ENCODE results near the gene ZNF224. TPM values are rescaled to one million over a fixed set of nuclear protein-coding genes. Genes with fewer than 3 reads are reported as not detected.

Gene ZNF224
- total and polyA plus RNA-seq, 2 of the 13 experiments (the other 11 are each of a cell fraction or from before 2014, with no cell fraction given), result 13.0 to 16.1 TPM

- TF ChIP-seq ZMYM4 (CRISPR knock-in tag; IDR thresholded peaks at IDR 0.05) (no peak), ZNF275 (CRISPR knock-in tag; IDR thresholded peaks at IDR 0.05; ENCODE audit: borderline replicate concordance) (0 out of 2 replicates have a peak, but pooled peaks have one; percentile 44), NBN (conservative IDR thresholded peaks at IDR 0.05) (no peak), ZFP36L2 (CRISPR knock-in tag; IDR thresholded peaks at IDR 0.05) (no peak), AGO1 (IDR thresholded peaks at IDR 0.05; ENCODE audit: low read depth, low read length, poor library complexity, severe bottlenecking) (no peak), PCBP2 (optimal IDR thresholded peaks at IDR 0.05; ENCODE audit: low read depth, low read length, poor library complexity, severe bottlenecking) (no peak), NCOA1 (CRISPR knock-in tag; IDR thresholded peaks at IDR 0.05) (no peak), SRSF1 (optimal IDR thresholded peaks at IDR 0.05; ENCODE audit: low read depth, low read length) (no peak), MTERF4 (CRISPR knock-in tag; IDR thresholded peaks at IDR 0.05) (no peak; the same call in 1 of the 2 replicates), ZNF703 (CRISPR knock-in tag; IDR thresholded peaks at IDR 0.05; ENCODE audit: borderline replicate concordance) (no peak), JUND (CRISPR knock-in tag; IDR thresholded peaks at IDR 0.05) (0 out of 2 replicates have a peak, but pooled peaks have one; percentile 17), ZNF503 (CRISPR knock-in tag; IDR thresholded peaks at IDR 0.05) (no peak), ZC3H13 (CRISPR knock-in tag; IDR thresholded peaks at IDR 0.05) (no peak), U2AF1 (optimal IDR thresholded peaks at IDR 0.05; ENCODE audit: low read depth, low read length) (no peak), PCBP1 (IDR thresholded peaks at IDR 0.05; ENCODE audit: borderline replicate concordance, low read depth, low read length) (no peak), ZNF746 (CRISPR knock-in tag; IDR thresholded peaks at IDR 0.05) (no peak), ATF3 (CRISPR knock-in tag; IDR thresholded peaks at IDR 0.05) (0 out of 2 replicates have a peak, but pooled peaks have one; percentile 44), LCORL (IDR thresholded peaks at IDR 0.05) (no peak), LCORL (CRISPR knock-in tag; IDR thresholded peaks at IDR 0.05) (no peak), GTF3A (CRISPR knock-in tag; conservative IDR thresholded peaks at IDR 0.05) (no peak), RORA (CRISPR knock-in tag; IDR thresholded peaks at IDR 0.05) (no peak), NFIB (CRISPR knock-in tag; IDR thresholded peaks at IDR 0.05; ENCODE audit: borderline replicate concordance) (no peak), ZSCAN20 (CRISPR knock-in tag; IDR thresholded peaks at IDR 0.05; ENCODE audit: borderline replicate concordance) (no peak), ZNF691 (CRISPR knock-in tag; IDR thresholded peaks at IDR 0.05; ENCODE audit: borderline replicate concordance, low read depth) (no peak), HMG20A (CRISPR knock-in tag; IDR thresholded peaks at IDR 0.05; ENCODE audit: borderline replicate concordance) (no peak), MED1 (CRISPR knock-in tag; IDR thresholded peaks at IDR 0.05) (peak; percentile 36; the same call in 1 of the 2 replicates)
Observed at GRCh38 chr19:44071824-44072542, 22.2 kb upstream of the ZNF224 start, which contains the start of gene ZNF284 (continued).

Measured in HepG2 (cell line).